GM10847 (cell line): ENCODE data around the gene LGALSL.

Experiments
- POLR2A ChIP-seq: IDR thresholded peaks from 2 replicates; pipeline ENCODE4 v1.6.1; 2011; ENCODE audit not compliant: insufficient read length; ENCODE audit errors: extremely low read depth

The LGALSL gene

DNA sequence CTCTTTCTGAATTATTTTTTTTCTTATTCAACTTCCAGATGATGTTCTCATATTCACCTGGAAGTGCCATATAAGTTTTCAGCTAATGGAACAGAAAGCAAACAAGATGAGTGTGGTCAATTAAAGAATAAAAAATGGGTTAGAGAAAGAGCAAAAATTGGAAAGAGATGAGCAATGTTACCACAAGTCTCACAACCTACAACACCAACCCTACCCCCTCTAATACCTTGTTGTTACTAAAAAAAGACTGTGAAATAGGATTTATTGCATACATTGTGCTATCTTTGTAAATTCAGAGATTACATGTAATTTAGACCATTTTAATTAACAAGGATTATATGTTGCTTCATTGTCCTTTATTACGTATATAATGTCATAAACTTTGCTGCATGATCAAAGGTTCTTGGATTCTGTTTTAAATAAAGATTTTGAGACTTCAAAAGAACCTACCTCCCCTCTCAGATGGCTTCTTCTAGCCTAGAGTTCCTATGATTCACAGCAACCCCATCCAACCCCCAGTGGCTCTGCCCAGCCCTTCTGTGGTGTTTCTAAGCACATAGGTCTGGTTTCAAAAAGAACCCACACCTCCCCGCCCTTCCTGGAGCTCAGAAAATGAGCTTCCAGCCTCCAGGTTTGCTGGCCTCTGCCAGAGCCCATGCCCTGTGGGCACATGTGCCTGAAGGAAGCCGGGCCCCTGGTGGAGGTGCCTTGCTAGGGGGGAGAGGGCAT, 24.7 kb downstream of the LGALSL start:
- no peak for TF ChIP-seq POLR2A

DNA sequence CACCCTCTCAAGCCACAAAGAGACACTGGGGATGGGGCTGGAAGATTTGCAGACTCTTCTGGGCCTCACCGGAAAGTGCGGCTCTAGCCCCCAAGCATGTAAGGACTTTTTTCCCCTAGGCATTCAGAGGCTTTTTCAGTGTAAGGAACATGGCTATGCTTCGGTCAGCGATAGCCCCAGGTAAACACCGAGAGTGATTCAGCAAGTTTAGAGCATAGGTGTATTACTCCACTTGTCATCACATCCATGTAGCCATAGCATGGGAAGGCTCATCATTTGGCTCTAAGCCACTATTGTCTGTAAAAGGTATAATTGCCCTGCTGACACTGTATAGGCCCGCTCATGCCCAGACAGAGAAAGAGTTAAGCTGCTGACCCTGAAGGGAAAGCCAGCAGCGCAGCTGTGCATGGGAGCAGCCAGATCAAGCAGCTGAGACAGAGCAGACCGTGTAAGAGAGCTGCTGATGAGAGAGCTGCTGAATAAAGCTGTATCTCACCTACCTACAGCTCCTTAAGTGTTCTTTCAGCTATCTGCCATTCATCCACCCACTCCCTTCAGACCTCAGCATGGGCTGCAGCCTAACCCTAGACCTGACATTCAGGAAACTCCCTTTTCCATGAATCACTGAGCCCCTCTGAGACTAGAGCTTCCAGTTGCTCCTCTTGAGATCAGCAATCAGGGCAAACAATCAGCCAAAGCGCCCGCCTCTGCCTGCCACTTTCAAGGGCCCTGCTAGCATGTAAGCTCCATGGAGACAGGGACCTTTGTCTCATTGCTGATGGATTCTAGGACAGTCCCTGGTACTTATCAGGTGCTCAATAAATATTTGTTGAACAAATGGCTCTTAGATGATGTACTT, 25.5 kb downstream of the LGALSL start:
- no peak for TF ChIP-seq POLR2A

DNA sequence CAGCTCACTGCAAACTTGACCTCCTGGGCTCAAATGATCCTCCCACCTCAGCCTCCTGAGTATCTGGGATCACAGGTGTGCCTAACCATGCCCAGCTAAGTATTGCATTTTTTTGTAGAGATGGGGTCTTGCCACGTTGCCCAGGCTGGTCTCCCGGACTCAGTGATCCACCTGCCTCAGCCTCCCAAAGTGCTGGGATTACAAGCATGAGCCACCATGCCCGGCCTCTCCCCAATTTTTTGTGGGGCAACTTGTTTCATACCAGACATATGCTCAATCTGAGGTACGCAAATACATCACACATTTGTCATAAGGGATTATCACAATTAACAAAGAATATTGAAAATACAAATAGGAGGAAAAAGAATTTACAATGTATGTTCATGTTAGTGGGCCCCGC, 27.7 kb downstream of the LGALSL start:
- TF ChIP-seq POLR2A: no peak

DNA sequence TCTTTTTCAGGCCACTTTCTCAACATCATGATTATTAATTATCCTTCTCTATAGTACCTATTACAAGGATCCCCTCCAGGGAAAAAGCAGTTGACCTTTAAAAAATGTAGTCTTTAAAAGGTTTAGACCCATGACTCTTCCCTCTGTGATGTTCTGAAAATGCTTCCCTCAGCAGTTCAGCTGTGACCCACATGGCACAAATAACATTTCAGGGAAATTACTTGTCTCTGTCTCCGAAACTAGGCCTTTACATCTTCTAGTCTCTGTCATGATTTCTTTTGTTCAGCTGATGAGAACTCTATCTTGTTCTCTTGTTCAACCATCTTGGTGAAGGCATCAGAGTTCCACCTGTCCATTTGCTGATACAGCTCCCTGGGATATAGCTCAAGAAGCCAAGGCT, 28.3 kb downstream of the LGALSL start:
- no peak for TF ChIP-seq POLR2A

- no peak for TF ChIP-seq POLR2A
Observed at GRCh38 chr2:64482765-64483504, 29.0 kb downstream of the LGALSL start.

- no peak for TF ChIP-seq POLR2A
Observed at GRCh38 chr2:64485331-64485730, 31.4 kb downstream of the LGALSL start.

DNA sequence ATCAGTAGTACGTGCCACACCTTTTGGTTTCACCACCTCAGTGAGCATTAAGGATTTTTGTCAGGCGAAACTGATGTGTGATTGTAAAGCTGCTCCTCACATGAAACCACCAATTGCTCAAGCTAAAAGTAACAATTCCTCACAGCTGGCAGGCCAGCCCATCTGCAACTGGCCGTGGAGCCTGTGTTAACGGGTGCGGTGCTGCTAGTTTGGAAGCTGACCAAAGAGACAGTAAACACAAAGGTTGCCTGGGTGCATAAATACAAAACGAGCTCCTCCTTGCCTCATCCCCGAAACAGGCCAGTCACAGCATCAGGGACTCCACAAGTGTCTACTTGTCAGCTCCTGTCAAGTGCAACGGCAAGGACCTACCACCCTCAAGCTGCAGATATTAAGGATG, 32.0 kb downstream of the LGALSL start:
- no peak for TF ChIP-seq POLR2A

DNA sequence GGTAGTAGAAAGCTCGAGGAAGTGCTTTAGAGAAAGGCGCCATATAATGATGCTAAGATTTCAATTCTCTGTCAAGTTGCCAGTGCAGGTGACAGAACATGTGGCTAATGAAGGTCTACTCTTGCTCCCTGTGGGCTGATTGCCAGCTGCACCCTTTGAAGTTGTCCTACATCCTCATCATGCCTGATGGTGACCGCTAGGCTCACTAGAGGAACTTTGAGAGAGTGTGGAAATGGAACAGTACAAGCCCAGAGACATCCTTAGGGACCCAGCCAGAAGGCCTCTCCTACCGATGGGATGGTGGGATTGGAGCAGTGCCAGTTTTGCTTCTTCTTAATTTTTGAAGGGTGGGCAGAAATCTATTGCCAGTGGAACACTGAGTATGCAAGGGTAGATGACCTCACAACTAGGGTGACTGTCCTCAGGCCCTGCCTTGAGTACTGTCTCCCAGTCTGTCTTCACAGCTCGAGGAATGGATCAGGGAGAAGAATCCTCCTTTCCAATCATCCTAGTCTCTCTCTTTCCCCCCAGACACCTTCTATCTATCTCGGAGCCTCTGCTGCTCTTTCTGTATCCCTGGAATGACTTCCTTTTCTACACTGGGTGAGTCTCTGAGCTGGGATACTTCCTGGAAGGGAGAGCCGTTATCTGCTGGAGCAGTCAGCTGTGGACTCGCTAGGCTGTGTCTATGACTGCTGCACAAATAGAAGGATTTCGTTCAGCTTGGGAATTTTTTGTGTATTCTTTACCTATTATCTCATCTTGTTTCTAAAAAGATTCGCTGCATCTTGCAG, 33.5 kb downstream of the LGALSL start:
- no peak for TF ChIP-seq POLR2A

GRCh38 chr2:64488050-64488974, 34.4 kb downstream of the LGALSL start:
- TF ChIP-seq POLR2A: no peak

DNA sequence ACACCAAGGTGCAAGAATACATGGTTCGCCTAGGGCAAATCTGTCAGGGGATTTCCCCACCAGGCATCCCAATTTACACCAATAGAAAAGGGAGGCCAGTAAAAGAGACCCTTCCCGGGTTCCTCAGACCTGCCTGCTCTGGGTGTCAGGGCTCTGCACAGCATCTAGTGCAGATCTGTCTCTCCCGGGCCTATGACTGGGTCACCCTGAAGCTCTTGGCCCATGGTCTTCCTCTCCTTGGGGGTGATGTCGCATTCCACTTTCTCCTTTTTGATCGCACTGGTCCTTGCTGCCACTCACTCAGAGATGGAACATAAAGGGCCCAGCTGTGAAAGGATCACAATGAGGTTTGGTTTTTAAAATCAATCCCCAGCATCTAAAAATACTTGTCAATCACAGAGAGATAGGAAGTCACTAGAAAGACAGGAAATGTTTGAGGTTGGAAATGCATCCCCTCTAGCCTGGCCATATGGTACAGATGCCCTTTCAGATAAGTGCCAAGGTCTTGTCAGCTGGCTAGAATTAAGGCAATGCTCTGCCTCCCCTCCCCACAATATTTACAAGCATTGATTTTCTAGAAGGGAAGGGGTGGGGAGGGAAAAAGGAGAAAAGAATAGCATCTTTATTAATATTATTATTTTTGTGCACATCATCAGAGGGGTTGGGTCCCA, 35.3 kb downstream of the LGALSL start:
- TF ChIP-seq POLR2A: no peak

DNA sequence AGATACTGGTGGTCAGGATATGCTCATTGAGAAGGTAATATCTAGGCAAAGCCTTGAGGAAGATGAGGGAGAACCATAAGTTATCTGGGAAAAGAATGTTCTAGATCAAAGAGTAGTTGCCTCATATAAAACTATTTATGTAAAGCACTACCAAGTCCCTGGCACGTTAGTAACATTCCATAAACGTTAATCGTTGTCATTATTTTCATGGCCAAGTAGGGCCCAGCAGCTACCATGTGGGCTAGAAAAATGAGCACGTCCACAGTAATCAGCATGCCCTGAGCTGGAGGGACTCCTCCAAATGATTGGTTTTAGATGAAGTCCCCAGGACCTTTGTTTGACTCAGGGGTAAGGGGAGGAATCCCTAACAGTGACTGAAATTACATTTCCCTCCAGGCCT, 37.5 kb downstream of the LGALSL start:
- no peak for TF ChIP-seq POLR2A

GRCh38 chr2:64492272-64492671, 38.3 kb downstream of the LGALSL start:
- no peak for TF ChIP-seq POLR2A

DNA sequence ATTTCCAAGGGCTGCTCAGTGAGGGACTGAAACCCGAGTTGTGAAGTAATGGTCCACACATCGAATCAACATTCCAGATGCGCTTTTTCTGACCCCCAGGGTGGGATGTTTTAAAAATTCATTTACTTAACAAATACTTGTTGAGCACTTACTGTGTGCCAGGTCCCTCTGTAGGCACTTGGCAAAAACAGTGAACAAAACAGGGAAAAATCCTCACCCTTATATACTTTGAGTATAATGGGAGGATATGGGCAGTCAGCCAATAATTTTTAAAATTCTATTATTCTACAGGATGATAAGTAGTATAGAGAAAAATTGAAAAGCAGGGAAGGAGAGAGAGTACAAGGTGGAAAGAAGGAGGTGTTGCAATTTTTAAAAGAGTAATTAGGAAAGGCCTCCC, 38.9 kb downstream of the LGALSL start:
- TF ChIP-seq POLR2A: no peak
